Transverse colon (tissue), 4 donors: ENCODE measurements around the gene HAX1. TPM values are rescaled to one million over a fixed set of nuclear protein-coding genes. Genes with fewer than 3 reads are reported as not detected.

Experiments
- DNase-seq: peaks from one replicate; pipeline ENCODE4 v3.0.0-alpha.2; 2019
- H3K27ac ChIP-seq, 4 donors: fragments of 200-600 bp; sonication (generic); 2 replicates each; pipeline ENCODE4 v1.5.1; 2016 to 2018; ENCODE audit warnings: inconsistent platforms in 4 of 4
- H3K27me3 ChIP-seq: fragments of 200-600 bp; sonication (generic); 2 replicates; pipeline ENCODE4 v1.5.1; 2017; ENCODE audit warnings: inconsistent platforms
- H3K36me3 ChIP-seq, 4 donors: fragments of 200-600 bp; sonication (generic); 2 replicates each; pipeline ENCODE4 v1.5.1; 2017 to 2019; ENCODE audit warnings: inconsistent platforms in 4 of 4
- H3K4me1 ChIP-seq, 4 donors: fragments of 200-600 bp; sonication (generic); 2 replicates each; pipeline ENCODE4 v1.5.1; 2017 to 2020; ENCODE audit warnings: inconsistent platforms in 4 of 4
- H3K4me3 ChIP-seq, 4 donors: fragments of 200-600 bp; sonication (generic); 1 replicate in 1 of 4; 2 replicates in 3 of 4; pipeline versions ENCODE4 v1.5.1 to v1.6.1; 2017 to 2019; ENCODE audit warnings: inconsistent platforms in 4 of 4
- H3K9me3 ChIP-seq, 2 donors: fragments of 200-600 bp; sonication (generic); 2 replicates each; pipeline ENCODE4 v1.5.1; 2017 to 2019; ENCODE audit warnings: inconsistent platforms in 2 of 2
- EP300 ChIP-seq: sonication (generic); formaldehyde crosslinking; IDR thresholded peaks from one replicate; pipeline ENCODE4 v1.6.1; 2017; ENCODE audit warnings: antibody characterized with exemption, low read depth
- POLR2A ChIP-seq: fragments of 450-650 bp; IDR thresholded peaks from one replicate; pipeline ENCODE4 v1.6.1; 2016; ENCODE audit warnings: antibody characterized with exemption, mild to moderate bottlenecking, moderate library complexity
- POLR2AphosphoS5 ChIP-seq, 3 donors: sonication (generic); formaldehyde crosslinking; IDR thresholded peaks; one replicate each; pipeline ENCODE4 v1.6.1; 2016; ENCODE audit warnings: antibody characterized with exemption in 3 of 3
- WGBS, 2 donors: methylation state at CpG; one replicate each; pipeline ENCODE4 v1.1.5; 2018; ENCODE audit warnings: low coverage in 1 of 2; 5-methylcytosine and 5-hydroxymethylcytosine counted together
- in situ Hi-C, 4 donors: fragments of 200-750 bp; cut with MboI; loops; one replicate each; pipeline versions ENCODE4 v1.15.0 to v1.15.1; 2017; ENCODE audit warnings: low sequenced_read_pairs in 3 of 4, low pct_ligation_motif_present in 1 of 4, low pct_unique_long_range_greater_than_20kb in 1 of 4
- intact Hi-C: fragments of 100-400 bp; cut with DNase I; formaldehyde crosslinking; loops from one replicate; pipeline ENCODE4 v1.15.1; 2023; ENCODE audit warnings: low total_unique reads
- total RNA-seq, 4 donors: library from RNA; depleted of rRNA; stranded (reverse); fragments of >200 nt; gene quantifications; one replicate each; pipeline ENCODE4 v1.1.0, GENCODE V29; 2016
- TF ChIP-seq, protein P1 (sequence below), 5 experiments: fragments of 200-600 bp in 3 of 5; fragments of 450-650 bp in 2 of 5; sonication (generic) in 3 of 5; IDR thresholded peaks; 1 replicate in 2 of 5; 2 replicates in 3 of 5; pipeline ENCODE4 v1.5.1; 2016 to 2017; ENCODE audit warnings: antibody characterized with exemption in 5 of 5, inconsistent platforms in 3 of 5, mild to moderate bottlenecking in 2 of 5, moderate library complexity in 1 of 5

HAX1 gene
- total RNA-seq, 4 donors from 2014 or later = 44.5 to 87.1 (median 74.1) TPM

DNA sequence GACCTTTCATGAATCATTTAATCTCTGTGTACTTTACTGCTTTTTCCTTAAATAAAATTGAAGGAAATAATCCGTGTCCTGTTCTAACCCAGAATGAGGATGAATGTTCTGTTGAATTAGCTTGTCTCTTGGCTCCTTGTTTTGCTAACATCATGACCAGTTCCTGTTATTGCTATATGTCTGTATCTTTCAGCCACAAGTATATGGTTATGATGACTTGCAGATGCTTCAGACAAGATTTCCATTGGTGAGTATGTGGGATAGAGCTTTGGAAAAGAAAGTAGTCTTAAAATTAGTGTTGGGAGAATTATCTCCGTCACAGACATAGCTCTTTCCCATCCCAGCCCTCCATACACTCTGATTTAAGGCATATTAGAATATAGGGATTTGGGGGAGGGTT, 13.6 kb upstream of the HAX1 start:
- no peak for TF ChIP-seq EP300
- no peak for TF ChIP-seq POLR2AphosphoS5 (IDR thresholded peaks at IDR 0.05)
- TF ChIP-seq, protein P1, sequence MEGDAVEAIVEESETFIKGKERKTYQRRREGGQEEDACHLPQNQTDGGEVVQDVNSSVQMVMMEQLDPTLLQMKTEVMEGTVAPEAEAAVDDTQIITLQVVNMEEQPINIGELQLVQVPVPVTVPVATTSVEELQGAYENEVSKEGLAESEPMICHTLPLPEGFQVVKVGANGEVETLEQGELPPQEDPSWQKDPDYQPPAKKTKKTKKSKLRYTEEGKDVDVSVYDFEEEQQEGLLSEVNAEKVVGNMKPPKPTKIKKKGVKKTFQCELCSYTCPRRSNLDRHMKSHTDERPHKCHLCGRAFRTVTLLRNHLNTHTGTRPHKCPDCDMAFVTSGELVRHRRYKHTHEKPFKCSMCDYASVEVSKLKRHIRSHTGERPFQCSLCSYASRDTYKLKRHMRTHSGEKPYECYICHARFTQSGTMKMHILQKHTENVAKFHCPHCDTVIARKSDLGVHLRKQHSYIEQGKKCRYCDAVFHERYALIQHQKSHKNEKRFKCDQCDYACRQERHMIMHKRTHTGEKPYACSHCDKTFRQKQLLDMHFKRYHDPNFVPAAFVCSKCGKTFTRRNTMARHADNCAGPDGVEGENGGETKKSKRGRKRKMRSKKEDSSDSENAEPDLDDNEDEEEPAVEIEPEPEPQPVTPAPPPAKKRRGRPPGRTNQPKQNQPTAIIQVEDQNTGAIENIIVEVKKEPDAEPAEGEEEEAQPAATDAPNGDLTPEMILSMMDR (IDR thresholded peaks at IDR 0.05) = no peak
- TF ChIP-seq POLR2A = no peak
- in situ Hi-C loops = no loop called here
- Histone ChIP-seq H3K4me1 (no peaks in the 10 kb centered on the region), H3K9me3 (no peaks in the 10 kb centered on the region), H3K27ac (no peak overlapping the region), H3K27me3 (no peaks in the 10 kb centered on the region), H3K36me3 (peaks cover 0 to 98% (median 47%) of the 10 kb centered on the region in 4 donors), H3K4me3 (no peak overlapping the region)
- DNase-seq = no peak
- WGBS, 2 donors = 91 to 92% methylated on average over 2 of the region's 2 CpGs
- intact Hi-C loops = no loop called here

GRCh38 chr1:154260127-154260526, 12.3 kb upstream of the HAX1 start:
- no peaks in the 10 kb centered on the region for H3K4me1 ChIP-seq
- no peaks in the 10 kb centered on the region for H3K9me3 ChIP-seq
- WGBS, 2 donors = 63 to 95% methylated on average over 1 of the region's 1 CpG
- intact Hi-C loops (no loop called here), in situ Hi-C loops (loop anchor here in 1 of 4 donors (10.0 kb wide), 1 partner anchor 65 kb away; the partner anchor contains the start of gene TPM3)
- H3K27me3 ChIP-seq = no peaks in the 10 kb centered on the region
- no peak overlapping the region for H3K4me3 ChIP-seq
- no peak for DNase-seq
- peaks cover 0 to 96% (median 43%) of the 10 kb centered on the region in 4 donors for H3K36me3 ChIP-seq
- TF ChIP-seq POLR2AphosphoS5 (IDR thresholded peaks at IDR 0.05) = no peak
- TF ChIP-seq EP300 = no peak
- TF ChIP-seq, protein P1 (IDR thresholded peaks at IDR 0.05) = no peak
- TF ChIP-seq POLR2A = no peak
- no peak overlapping the region for H3K27ac ChIP-seq

DNA sequence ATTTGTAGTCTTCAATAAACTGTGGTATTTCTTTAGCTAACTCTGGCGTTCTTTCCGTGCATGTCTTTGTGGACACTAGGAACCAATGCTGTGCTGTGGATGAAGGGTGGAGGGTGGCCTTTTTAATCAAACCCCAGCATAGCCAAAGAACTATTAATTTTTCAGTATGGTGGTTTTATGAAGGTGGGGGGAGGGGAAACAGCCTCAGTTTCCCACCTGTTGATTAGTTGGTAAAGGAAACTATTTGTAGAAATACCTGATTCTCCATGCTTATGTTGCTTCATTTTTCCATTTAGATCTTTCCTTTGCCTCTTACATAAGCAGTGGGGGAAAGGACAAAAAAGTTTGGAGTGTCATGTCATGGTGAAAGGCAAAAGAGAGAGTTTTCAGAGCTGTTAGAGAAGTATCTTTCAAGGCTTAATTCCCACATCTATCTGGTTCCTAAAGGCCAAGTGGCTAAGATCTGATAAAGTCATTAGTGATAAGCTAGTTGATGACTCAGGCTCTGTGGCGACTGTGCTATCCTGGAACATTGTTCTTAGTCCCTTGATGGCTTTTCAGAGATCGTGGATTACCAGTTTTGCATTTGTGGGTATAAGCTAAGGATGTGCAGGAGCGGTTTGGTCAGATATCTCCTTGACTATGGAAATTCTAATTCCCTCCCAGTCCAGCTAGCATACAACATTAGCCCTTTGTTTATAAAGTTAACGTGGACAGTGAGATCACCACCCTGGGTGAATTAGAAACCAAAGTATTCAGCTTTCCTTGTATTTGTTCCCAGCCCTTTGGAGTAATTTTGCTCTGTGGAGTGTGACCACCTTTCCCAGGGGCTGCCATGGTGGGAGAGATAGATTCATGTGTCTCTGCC, 8.7 kb upstream of the HAX1 start:
- no peaks in the 10 kb centered on the region for H3K4me1 ChIP-seq
- TF ChIP-seq, protein P1 (IDR thresholded peaks at IDR 0.05) = no peak
- TF ChIP-seq EP300 (no peak), POLR2AphosphoS5 (IDR thresholded peaks at IDR 0.05) (no peak), POLR2A (no peak)
- in situ Hi-C loops (loop anchor here in 1 of 4 donors (10.0 kb wide), 1 partner anchor 69 kb away; the partner anchor contains the start of gene TPM3), intact Hi-C loops (no loop called here)
- no peak overlapping the region for H3K27ac ChIP-seq
- peaks cover 0 to 64% (median 26%) of the 10 kb centered on the region in 4 donors for H3K36me3 ChIP-seq
- no peak for DNase-seq
- WGBS, 2 donors = 79 to 82% methylated on average over 3 to 6 of the region's 6 CpGs
- no peaks in the 10 kb centered on the region for H3K9me3 ChIP-seq
- no peak overlapping the region for H3K4me3 ChIP-seq
- no peaks in the 10 kb centered on the region for H3K27me3 ChIP-seq

DNA sequence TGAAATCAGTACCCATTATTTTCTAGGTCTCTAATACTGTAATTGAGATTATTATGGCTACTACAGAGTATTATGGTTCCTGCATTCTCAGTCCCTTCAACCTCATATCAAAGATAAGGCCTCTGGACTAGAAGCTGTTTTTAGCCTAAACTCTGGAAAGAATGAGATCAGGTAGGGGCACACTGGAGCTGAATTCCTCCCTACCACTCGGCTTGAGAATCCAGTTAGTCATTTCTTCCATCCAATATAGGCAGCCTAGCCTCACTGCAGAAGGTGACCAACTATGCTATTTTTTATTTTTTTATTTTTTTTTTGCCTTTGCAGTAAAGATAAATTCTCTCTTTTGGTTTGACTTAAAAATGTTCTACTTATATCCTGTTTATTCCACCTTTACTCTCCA, 8.0 kb upstream of the HAX1 start:
- Histone ChIP-seq H3K27me3 (no peaks in the 10 kb centered on the region), H3K4me3 (no peak overlapping the region), H3K9me3 (no peaks in the 10 kb centered on the region), H3K4me1 (no peaks in the 10 kb centered on the region), H3K36me3 (peaks cover 0 to 62% (median 22%) of the 10 kb centered on the region in 4 donors), H3K27ac (no peak overlapping the region)
- TF ChIP-seq, protein P1 (IDR thresholded peaks at IDR 0.05) = no peak
- TF ChIP-seq POLR2AphosphoS5 (IDR thresholded peaks at IDR 0.05) (no peak), EP300 (no peak), POLR2A (no peak)
- intact Hi-C loops = no loop called here
- in situ Hi-C loops = loop anchor here in 1 of 4 donors (10.0 kb wide), 1 partner anchor 70 kb away; the partner anchor contains the start of gene TPM3
- no peak for DNase-seq
- WGBS, 2 donors = 56 to 70% methylated on average over 1 of the region's 1 CpG
